KMS-11 (cell line): ENCODE measurements around the gene CALM1.

Experiments
- H2AFZ ChIP-seq: fragments of 200-600 bp; sonication (generic); 2 replicates; pipeline ENCODE4 v1.6.1; 2016; ENCODE audit warnings: antibody characterized with exemption, mixed run types, low read depth
- H3K27ac ChIP-seq: fragments of 200-600 bp; sonication (generic); 2 replicates; pipeline ENCODE4 v1.6.1; 2016; ENCODE audit warnings: mild to moderate bottlenecking, mixed run types
- H3K27me3 ChIP-seq: fragments of 200-600 bp; sonication (generic); 2 replicates; pipeline ENCODE4 v1.6.1; 2017; ENCODE audit warnings: mild to moderate bottlenecking, low read depth, mixed run types, moderate library complexity; ENCODE audit not compliant: insufficient read depth
- H3K36me3 ChIP-seq: fragments of 200-600 bp; sonication (generic); 2 replicates; pipeline ENCODE4 v1.6.1; 2017; ENCODE audit warnings: mild to moderate bottlenecking, mixed run types; ENCODE audit not compliant: insufficient read depth
- H3K4me1 ChIP-seq: fragments of 200-600 bp; sonication (generic); 2 replicates; pipeline ENCODE4 v1.6.1; 2016; ENCODE audit warnings: mild to moderate bottlenecking, low read depth, mixed run types; ENCODE audit not compliant: poor library complexity, severe bottlenecking
- H3K4me2 ChIP-seq: fragments of 200-600 bp; sonication (generic); 2 replicates; pipeline ENCODE4 v1.7.0; 2016; ENCODE audit warnings: mild to moderate bottlenecking, mixed run types
- H3K4me3 ChIP-seq: fragments of 200-600 bp; sonication (generic); IDR thresholded peaks from 2 replicates; pipeline ENCODE4 v1.6.1; 2017; ENCODE audit warnings: low read depth, low read length, mixed read lengths; ENCODE audit not compliant: insufficient read depth
- H3K79me2 ChIP-seq: fragments of 200-600 bp; sonication (generic); 2 replicates; pipeline ENCODE4 v1.6.1; 2016; ENCODE audit warnings: low read depth, mixed run types; ENCODE audit not compliant: insufficient read depth
- H3K9ac ChIP-seq: fragments of 200-600 bp; sonication (generic); 2 replicates; pipeline ENCODE4 v1.6.1; 2016; ENCODE audit warnings: mild to moderate bottlenecking, mixed run types
- H4K20me1 ChIP-seq: fragments of 200-600 bp; sonication (generic); 2 replicates; pipeline ENCODE4 v1.6.1; 2016; ENCODE audit warnings: mild to moderate bottlenecking, mixed run types; ENCODE audit not compliant: insufficient read depth
- CTCF ChIP-seq: fragments of 200-600 bp; sonication (generic); conservative IDR thresholded peaks from 2 replicates; pipeline ENCODE4 v1.6.1; 2017; ENCODE audit warnings: low read depth, mild to moderate bottlenecking, antibody characterized with exemption, low read length, moderate library complexity, mixed read lengths

CALM1 gene

GRCh38 chr14:90447720-90448497, 51.1 kb downstream of the CALM1 start:
- no peaks in the 10 kb centered on the region for H3K27me3 ChIP-seq
- no peak for TF ChIP-seq CTCF
- H3K27ac ChIP-seq: no peak overlapping the region
- H3K9ac ChIP-seq: no peak overlapping the region
- no peak overlapping the region for H3K4me3 ChIP-seq
- H3K36me3 ChIP-seq: no peaks in the 10 kb centered on the region
- H4K20me1 ChIP-seq: no peaks in the 10 kb centered on the region
- H3K4me1 ChIP-seq: no peaks in the 10 kb centered on the region
- no peaks in the 10 kb centered on the region for H3K79me2 ChIP-seq
- H3K4me2 ChIP-seq: no peak overlapping the region
- no peak overlapping the region for H2AFZ ChIP-seq

- H3K4me3 ChIP-seq: no peak overlapping the region
Measured at GRCh38 chr14:90449411-90449810, 52.6 kb downstream of the CALM1 start.

GRCh38 chr14:90450151-90450550, 53.3 kb downstream of the CALM1 start:
- H4K20me1 ChIP-seq: no peaks in the 10 kb centered on the region
- H3K27me3 ChIP-seq: no peaks in the 10 kb centered on the region
- TF ChIP-seq CTCF: no peak
- no peak overlapping the region for H3K4me2 ChIP-seq
- no peaks in the 10 kb centered on the region for H3K79me2 ChIP-seq
- H2AFZ ChIP-seq: no peak overlapping the region
- no peak overlapping the region for H3K9ac ChIP-seq
- no peak overlapping the region for H3K27ac ChIP-seq
- no peaks in the 10 kb centered on the region for H3K36me3 ChIP-seq
- H3K4me1 ChIP-seq: no peaks in the 10 kb centered on the region
- H3K4me3 ChIP-seq: no peak overlapping the region

More at GRCh38 chr14:90449411-90449810, 52.6 kb downstream of the CALM1 start:
- no peaks in the 10 kb centered on the region for H3K27me3 ChIP-seq
- no peaks in the 10 kb centered on the region for H3K36me3 ChIP-seq
- H2AFZ ChIP-seq: no peak overlapping the region
- TF ChIP-seq CTCF: no peak
- H3K4me1 ChIP-seq: no peaks in the 10 kb centered on the region
- no peak overlapping the region for H3K27ac ChIP-seq
- H3K4me2 ChIP-seq: no peak overlapping the region
- H4K20me1 ChIP-seq: no peaks in the 10 kb centered on the region
- no peak overlapping the region for H3K9ac ChIP-seq
- no peaks in the 10 kb centered on the region for H3K79me2 ChIP-seq

GRCh38 chr14:90450667-90451066, 53.8 kb downstream of the CALM1 start:
- H3K9ac ChIP-seq: no peak overlapping the region
- no peaks in the 10 kb centered on the region for H3K4me1 ChIP-seq
- no peak overlapping the region for H3K4me2 ChIP-seq
- no peaks in the 10 kb centered on the region for H3K27me3 ChIP-seq
- H3K27ac ChIP-seq: no peak overlapping the region
- TF ChIP-seq CTCF: no peak
- no peaks in the 10 kb centered on the region for H4K20me1 ChIP-seq
- no peak overlapping the region for H2AFZ ChIP-seq
- H3K36me3 ChIP-seq: no peaks in the 10 kb centered on the region
- no peak overlapping the region for H3K4me3 ChIP-seq
- no peaks in the 10 kb centered on the region for H3K79me2 ChIP-seq
